ENCODE measurements around the gene HERC3.

- no peak for TF ChIP-seq CTCF (IDR thresholded peaks at IDR 0.05)
- no peak for TF ChIP-seq POLR2AphosphoS5 (IDR thresholded peaks at IDR 0.05)
- no peak for TF ChIP-seq POLR2A (IDR thresholded peaks at IDR 0.05)
- no peak for TF ChIP-seq EP300 (IDR thresholded peaks at IDR 0.05)
Measured at GRCh38 chr4:88661739-88662138, 69.5 kb downstream of the HERC3 start.
